B cell (primary cell): ENCODE results near the gene KCTD6. TPM values are rescaled to one million over a fixed set of nuclear protein-coding genes. Genes with fewer than 3 reads are reported as not detected.

Experiments used
- ATAC-seq: fragments of 200-7000 bp; cut with Tn5 transposase; one replicate; pipeline ENCODE4 v1.10.0; 2021; ENCODE audit warnings: low read depth, mild to moderate bottlenecking, moderate number of reproducible peaks, moderate library complexity
- CTCF ChIA-PET: fragments of 350-600 bp; sonication (Branson Sonifier 250); formaldehyde crosslinking; loops from one replicate; lab custom pipeline; 2021; ENCODE audit warnings: antibody characterized with exemption, inconsistent platforms; lab: Charles Lee
- POLR2A ChIA-PET: fragments of 350-600 bp; sonication (Branson Sonifier 250); formaldehyde crosslinking; loops from one replicate; lab custom pipeline; 2021; ENCODE audit warnings: antibody characterized with exemption; lab: Charles Lee
- DNase-seq: peaks from one replicate; pipeline ENCODE4 v3.0.0; 2013
- H2AFZ ChIP-seq: 2 replicates; pipeline ENCODE4 v1.6.1; 2012; ENCODE audit warnings: mild to moderate bottlenecking, low read depth, low read length; ENCODE audit not compliant: insufficient read depth, poor library complexity, severe bottlenecking
- H3K27ac ChIP-seq, 2 donors: 1 replicate in 1 of 2; 2 replicates in 1 of 2; pipeline ENCODE4 v1.5.1; 2012 to 2013; ENCODE audit warnings: low read length in 2 of 2, mild to moderate bottlenecking in 2 of 2, moderate library complexity in 1 of 2
- H3K27me3 ChIP-seq, 4 experiments: fragments of 200-600 bp in 1 of 4; sonication (generic) in 1 of 4; replicated peaks in 1 of 4; 1 replicate in 2 of 4; 2 replicates in 2 of 4; pipeline versions ENCODE4 v1.6.1 to v1.7.0; 2013 to 2016; ENCODE audit warnings: low read length in 3 of 4, mild to moderate bottlenecking in 2 of 4, mixed read lengths in 1 of 4, moderate library complexity in 1 of 4; ENCODE audit not compliant: insufficient read depth in 4 of 4, control insufficient read depth in 3 of 4; ENCODE audit errors: control extremely low read depth in 1 of 4
- H3K36me3 ChIP-seq, 2 experiments: replicated peaks in 1 of 2; 1 replicate in 1 of 2; 2 replicates in 1 of 2; pipeline versions ENCODE4 v1.6.1 to v1.7.1; 2013; ENCODE audit warnings: low read length in 1 of 2; ENCODE audit not compliant: insufficient read depth in 2 of 2, control insufficient read depth in 1 of 2; ENCODE audit errors: control extremely low read depth in 1 of 2, extremely low read depth in 1 of 2
- H3K4me1 ChIP-seq, 2 donors: fragments of 200-600 bp in 1 of 2; sonication (generic) in 1 of 2; 1 replicate in 1 of 2; 2 replicates in 1 of 2; pipeline versions ENCODE4 v1.5.1 to v1.6.1; 2013 to 2017; ENCODE audit warnings: low read length in 2 of 2; ENCODE audit not compliant: control insufficient read depth in 2 of 2, insufficient read depth in 2 of 2
- H3K4me2 ChIP-seq: replicated peaks from 2 replicates; pipeline ENCODE3; 2012; ENCODE audit warnings: mild to moderate bottlenecking, low read depth, low read length; ENCODE audit not compliant: poor library complexity, severe bottlenecking
- H3K4me3 ChIP-seq, 5 experiments: fragments of 200-600 bp in 1 of 5; sonication (generic) in 1 of 5; 1 replicate in 3 of 5; 2 replicates in 2 of 5; pipeline versions ENCODE4 v1.5.1 to v1.7.0; 2011 to 2016; ENCODE audit warnings: low read length in 4 of 5, mild to moderate bottlenecking in 4 of 5, low read depth in 2 of 5, control low read depth in 1 of 5, moderate library complexity in 1 of 5; ENCODE audit not compliant: insufficient read depth in 1 of 5; ENCODE audit errors: control extremely low read depth in 1 of 5, extremely low read depth in 1 of 5
- H3K79me2 ChIP-seq: fragments of 200-600 bp; sonication (generic); one replicate; pipeline ENCODE4 v1.6.0; 2016; ENCODE audit warnings: low read length; ENCODE audit not compliant: control insufficient read depth, insufficient read depth
- H3K9ac ChIP-seq: fragments of 200-600 bp; sonication (generic); 2 replicates; pipeline ENCODE4 v1.6.1; 2017; ENCODE audit warnings: mild to moderate bottlenecking, low read length, moderate library complexity
- H3K9me3 ChIP-seq, 3 donors: one replicate each; pipeline versions ENCODE4 v1.6.1 to v1.7.1; 2013; ENCODE audit warnings: low read length in 2 of 3; ENCODE audit not compliant: control insufficient read depth in 2 of 3, insufficient read depth in 1 of 3; ENCODE audit errors: control extremely low read depth in 1 of 3
- H4K20me1 ChIP-seq: 2 replicates; pipeline ENCODE4 v1.6.0; 2012; ENCODE audit warnings: mild to moderate bottlenecking, low read length; ENCODE audit not compliant: insufficient read depth, control insufficient read depth, poor library complexity, severe bottlenecking
- H3K27ac Mint-ChIP-seq: one replicate; pipeline ENCODE4 v1.8.0; 2021; ENCODE audit warnings: mixed read lengths
- H3K27me3 Mint-ChIP-seq: one replicate; pipeline ENCODE4 v1.8.0; 2021; ENCODE audit warnings: mixed read lengths
- H3K4me1 Mint-ChIP-seq: one replicate; pipeline ENCODE4 v1.8.0; 2021; ENCODE audit warnings: mixed read lengths
- H3K4me3 Mint-ChIP-seq: one replicate; pipeline ENCODE4 v1.8.0; 2021; ENCODE audit warnings: mixed read lengths
- H3K9me3 Mint-ChIP-seq: one replicate; pipeline ENCODE4 v1.8.0; 2022; ENCODE audit warnings: mixed read lengths; ENCODE audit not compliant: insufficient read depth
- EZH2 ChIP-seq: IDR thresholded peaks from 2 replicates; pipeline ENCODE4 v1.6.1; 2012; ENCODE audit warnings: borderline replicate concordance, low read depth, mild to moderate bottlenecking, moderate library complexity, low read length; ENCODE audit not compliant: insufficient read depth, poor library complexity, severe bottlenecking
- WGBS: methylation state at CpG from one replicate; pipeline ENCODE4 v1.1.5; 2013; ENCODE audit warnings: missing lambda C conversion rate; ENCODE audit not compliant: insufficient coverage; 5-methylcytosine and 5-hydroxymethylcytosine counted together
- intact Hi-C: fragments of 100-400 bp; cut with micrococcal nuclease; formaldehyde crosslinking; loops from one replicate; pipeline ENCODE4 v1.10.0; 2022
- polyA plus RNA-seq: library from polyadenylated mRNA; depleted of rRNA; stranded (reverse); fragments of >200 nt; gene quantifications from 2 replicates; pipeline ENCODE4 v1.2.3, GENCODE V29; 2012
- total RNA-seq, 2 donors: library from RNA; stranded (reverse); fragments of 120-200 nt in 1 of 2; gene quantifications; 1 replicate in 1 of 2; 2 replicates in 1 of 2; pipeline versions ENCODE4 v1.2.3 to v1.2.4, GENCODE V29; 2013 to 2022
- TF ChIP-seq, protein P1 (sequence below): fragments of 200-600 bp; IDR thresholded peaks from one replicate; pipeline ENCODE4 v1.8.0; 2022; ENCODE audit warnings: antibody characterized with exemption, mild to moderate bottlenecking

The KCTD6 gene
- total and polyA plus RNA-seq, 2 donors (not counting 1 experiment from before 2014, with no cell fraction given) = 7.4 to 14.6 TPM

DNA sequence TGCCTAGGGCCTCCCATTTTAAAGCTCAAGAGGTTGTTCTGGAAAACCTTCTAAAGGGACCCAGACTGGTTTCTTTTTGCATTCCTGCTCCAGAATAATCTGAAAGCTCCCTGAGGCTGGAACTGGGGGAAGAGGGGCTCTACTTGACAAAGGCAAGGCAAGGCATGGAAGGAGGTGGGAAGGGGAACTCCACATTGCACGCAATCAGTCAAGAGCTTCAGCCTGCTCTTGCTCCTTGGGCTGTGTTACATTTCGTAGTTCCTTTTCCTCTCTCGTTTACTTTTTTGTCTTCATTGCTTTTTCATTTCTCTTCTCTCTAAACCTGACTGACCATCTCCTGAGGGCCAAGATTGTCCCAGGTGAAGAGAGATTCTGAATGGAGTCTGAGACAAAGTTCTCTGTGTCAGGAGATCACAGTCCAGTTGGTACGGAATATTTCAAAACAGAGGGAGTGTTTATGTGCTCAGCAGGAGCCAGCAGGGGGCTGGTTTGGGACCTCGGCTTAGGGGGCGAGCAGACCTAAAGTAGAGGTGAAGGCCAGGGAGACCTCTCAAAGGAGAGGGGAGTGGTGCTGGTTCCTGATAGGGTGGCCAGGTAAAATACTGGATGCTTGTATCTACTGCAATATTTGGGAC, 6.0 kb upstream of the KCTD6 start:
- H3K4me1 ChIP-seq = peaks cover 8 to 11% of the 10 kb centered on the region in 2 donors
- Mint-ChIP-seq H3K4me1 (peaks cover 23% of the 10 kb centered on the region), H3K27ac (no peak overlapping the region), H3K9me3 (no peaks in the 10 kb centered on the region), H3K27me3 (peaks cover 5% of the 10 kb centered on the region), H3K4me3 (no peak overlapping the region)
- no peaks in the 10 kb centered on the region for H4K20me1 ChIP-seq
- ATAC-seq (no peak), DNase-seq (no peak)
- 93% methylated on average over 3 of the region's 6 CpGs for WGBS
- no peaks in the 10 kb centered on the region for H3K9me3 ChIP-seq
- no peak overlapping the region for H3K4me2 ChIP-seq
- no peaks in the 10 kb centered on the region for H3K36me3 ChIP-seq
- no peak overlapping the region for H3K27ac ChIP-seq
- no peak overlapping the region for H3K4me3 ChIP-seq
- POLR2A ChIA-PET = no interaction called here
- no peak overlapping the region for H3K9ac ChIP-seq
- TF ChIP-seq EZH2 = no peak
- TF ChIP-seq, protein P1, sequence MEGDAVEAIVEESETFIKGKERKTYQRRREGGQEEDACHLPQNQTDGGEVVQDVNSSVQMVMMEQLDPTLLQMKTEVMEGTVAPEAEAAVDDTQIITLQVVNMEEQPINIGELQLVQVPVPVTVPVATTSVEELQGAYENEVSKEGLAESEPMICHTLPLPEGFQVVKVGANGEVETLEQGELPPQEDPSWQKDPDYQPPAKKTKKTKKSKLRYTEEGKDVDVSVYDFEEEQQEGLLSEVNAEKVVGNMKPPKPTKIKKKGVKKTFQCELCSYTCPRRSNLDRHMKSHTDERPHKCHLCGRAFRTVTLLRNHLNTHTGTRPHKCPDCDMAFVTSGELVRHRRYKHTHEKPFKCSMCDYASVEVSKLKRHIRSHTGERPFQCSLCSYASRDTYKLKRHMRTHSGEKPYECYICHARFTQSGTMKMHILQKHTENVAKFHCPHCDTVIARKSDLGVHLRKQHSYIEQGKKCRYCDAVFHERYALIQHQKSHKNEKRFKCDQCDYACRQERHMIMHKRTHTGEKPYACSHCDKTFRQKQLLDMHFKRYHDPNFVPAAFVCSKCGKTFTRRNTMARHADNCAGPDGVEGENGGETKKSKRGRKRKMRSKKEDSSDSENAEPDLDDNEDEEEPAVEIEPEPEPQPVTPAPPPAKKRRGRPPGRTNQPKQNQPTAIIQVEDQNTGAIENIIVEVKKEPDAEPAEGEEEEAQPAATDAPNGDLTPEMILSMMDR = no peak
- CTCF ChIA-PET = interaction anchor here (1.2 kb wide), 1 partner anchor 22 kb away, joined by 4 read pairs; no protein-coding TSS in a partner anchor
- intact Hi-C loops = no loop called here
- H2AFZ ChIP-seq = no peak overlapping the region
- no peaks in the 10 kb centered on the region for H3K79me2 ChIP-seq
- H3K27me3 ChIP-seq = no peaks in the 10 kb centered on the region

DNA sequence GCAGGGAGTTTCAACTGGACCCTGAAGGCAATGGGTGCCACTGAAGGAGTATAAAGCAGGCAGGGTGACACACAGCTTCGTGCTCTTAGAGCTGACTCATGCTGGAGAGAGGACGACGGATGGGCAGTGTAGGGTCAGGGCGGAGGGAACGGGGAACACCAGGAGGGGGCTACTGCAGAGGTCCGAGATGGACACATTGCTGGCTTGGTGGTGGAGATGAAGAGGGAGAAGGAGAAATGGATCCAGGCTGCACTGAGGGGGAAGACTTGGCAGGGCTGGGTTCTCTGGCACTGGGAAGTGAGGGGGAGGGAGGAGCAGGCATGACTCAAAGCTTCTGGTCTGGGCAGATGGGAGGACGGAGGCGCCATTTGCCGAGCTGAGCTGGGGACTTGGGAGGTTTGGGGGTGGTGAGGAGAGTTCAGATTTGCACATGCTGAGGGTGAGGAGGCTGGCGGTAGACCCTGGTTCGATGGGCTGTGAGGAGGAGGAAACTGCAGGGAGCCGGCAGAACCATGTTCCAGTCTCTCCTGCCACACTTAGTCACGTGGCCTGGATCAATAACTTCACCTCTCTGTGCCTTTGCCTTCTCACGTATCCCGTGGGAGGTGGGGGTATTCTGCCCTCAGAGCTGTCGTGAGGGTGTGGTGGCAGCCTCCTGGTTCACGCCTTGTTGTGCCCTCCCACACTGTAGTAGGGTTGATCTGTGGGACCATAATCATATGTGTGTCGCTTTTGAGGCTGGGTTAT, 4.6 kb upstream of the KCTD6 start:
- CTCF ChIA-PET = interaction anchor here (1.4 kb wide), 1 partner anchor 170 kb away, joined by 3 read pairs; no protein-coding TSS in a partner anchor
- Histone ChIP-seq H3K36me3 (no peaks in the 10 kb centered on the region), H3K4me2 (no peak overlapping the region), H3K27me3 (no peaks in the 10 kb centered on the region), H3K79me2 (no peaks in the 10 kb centered on the region), H3K9me3 (no peaks in the 10 kb centered on the region), H3K9ac (no peak overlapping the region), H2AFZ (no peak overlapping the region), H3K4me1 (peaks cover 11 to 19% of the 10 kb centered on the region in 2 donors), H3K27ac (no peak overlapping the region), H4K20me1 (no peaks in the 10 kb centered on the region), H3K4me3 (no peak overlapping the region)
- TF ChIP-seq, protein P1 = no peak
- no peak for TF ChIP-seq EZH2
- intact Hi-C loops = no loop called here
- Mint-ChIP-seq H3K9me3 (no peaks in the 10 kb centered on the region), H3K4me3 (no peak overlapping the region), H3K27ac (no peak overlapping the region), H3K4me1 (peaks cover 26% of the 10 kb centered on the region), H3K27me3 (peaks cover 5% of the 10 kb centered on the region)
- DNase-seq = no peak
- 91% methylated on average over 13 of the region's 18 CpGs for WGBS
- ATAC-seq = no peak
- POLR2A ChIA-PET = no interaction called here
